GM18867 (cell line): ENCODE data around the gene CYP2D6.
"Not testable (repeated sequence)": the region's sequence is repeated elsewhere in the genome, so short reads cannot be mapped to it uniquely, and the experiment has no call there.

Experiments
- ATAC-seq: cut with Tn5 transposase; IDR thresholded peaks from one replicate; pipeline ENCODE4 v1.9.1; 2021; ENCODE audit warnings: mild to moderate bottlenecking, moderate library complexity; ENCODE audit not compliant: unreplicated experiment

The CYP2D6 gene

DNA sequence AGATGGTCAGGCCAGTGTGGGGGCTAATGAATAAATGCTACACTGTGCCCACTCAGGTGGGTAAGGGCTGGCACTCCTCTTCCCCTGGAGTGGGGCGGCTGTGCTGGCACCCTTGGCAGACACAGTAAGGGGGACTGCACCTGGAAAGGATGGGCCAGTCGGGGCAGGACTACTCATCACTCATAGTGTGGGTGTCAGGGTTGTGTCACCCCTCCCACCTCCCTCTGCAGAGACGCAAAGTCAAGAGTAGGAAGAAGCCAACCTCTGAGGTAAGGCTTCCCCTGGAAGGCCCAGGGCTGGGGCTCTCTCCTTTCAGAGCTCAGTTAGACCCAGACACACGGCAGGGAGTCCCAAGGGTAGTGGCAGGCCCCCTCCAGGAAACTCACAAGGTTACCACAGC lies 5.1 kb upstream of the CYP2D6 start:
- ATAC-seq, result not testable (repeated sequence)

DNA sequence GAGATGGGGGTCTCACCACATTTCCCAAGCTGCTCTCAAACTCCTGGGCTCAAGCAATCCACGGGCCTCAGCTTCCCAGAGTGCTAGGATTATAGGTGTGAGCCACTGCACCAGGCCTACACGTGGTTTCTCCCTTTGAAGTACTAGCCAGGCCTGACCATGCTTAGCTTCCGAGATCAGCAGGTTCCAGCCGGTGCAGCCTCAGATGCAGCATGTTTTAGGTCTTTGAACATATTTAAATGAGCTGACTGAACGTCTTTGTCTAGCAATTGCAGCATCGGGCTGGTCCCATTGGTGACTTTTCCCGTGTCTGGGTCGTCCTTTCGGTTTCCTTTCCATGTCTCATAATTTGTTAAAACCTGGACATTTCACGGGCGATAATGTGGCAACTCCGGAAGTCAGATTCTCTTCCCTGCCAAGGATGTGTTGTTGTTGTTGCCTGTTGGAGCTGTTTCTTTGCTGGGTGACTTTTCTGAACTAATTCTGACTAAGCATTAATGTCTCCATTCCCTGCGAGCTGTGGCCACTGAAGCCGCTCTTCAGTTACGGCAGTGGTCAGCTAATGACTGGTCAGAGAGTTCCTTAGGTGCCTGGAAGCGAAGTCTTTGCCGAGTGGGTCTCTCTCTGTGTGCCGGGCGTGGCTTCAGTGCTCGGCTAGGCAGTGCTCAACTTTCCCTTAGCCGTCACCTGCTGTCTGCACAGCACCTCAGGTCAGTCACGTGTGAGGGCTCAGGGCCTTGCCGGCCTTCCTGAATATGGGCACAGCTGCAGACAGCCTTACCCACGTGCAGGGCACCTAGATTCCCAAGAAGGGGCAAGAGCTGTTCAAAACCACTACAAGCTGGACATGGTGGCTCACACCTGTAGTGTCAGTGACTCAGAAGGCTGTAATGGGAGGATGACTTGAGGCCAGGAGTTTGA lies 3.8 kb upstream of the CYP2D6 start:
- no peak for ATAC-seq

DNA sequence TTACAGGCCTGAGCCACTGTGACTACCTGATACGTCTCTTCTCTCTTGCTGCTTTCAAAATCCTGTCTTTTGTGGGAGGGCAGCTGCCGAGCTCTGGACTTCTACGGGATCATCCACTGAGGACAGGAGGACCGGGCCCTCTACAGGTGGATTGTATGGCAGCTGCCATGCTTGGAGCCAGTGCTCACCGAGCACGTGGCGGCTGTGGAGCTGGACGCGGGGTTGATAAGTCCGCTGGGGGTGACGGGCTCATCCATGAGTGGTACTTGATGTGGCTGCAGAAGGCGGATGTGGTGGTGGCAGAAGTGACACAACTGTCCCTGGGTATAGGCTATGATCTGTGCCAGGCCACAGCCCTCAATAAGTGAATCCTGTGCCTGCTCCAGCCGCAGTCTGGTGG lies 1.8 kb upstream of the CYP2D6 start:
- ATAC-seq, result no peak

DNA sequence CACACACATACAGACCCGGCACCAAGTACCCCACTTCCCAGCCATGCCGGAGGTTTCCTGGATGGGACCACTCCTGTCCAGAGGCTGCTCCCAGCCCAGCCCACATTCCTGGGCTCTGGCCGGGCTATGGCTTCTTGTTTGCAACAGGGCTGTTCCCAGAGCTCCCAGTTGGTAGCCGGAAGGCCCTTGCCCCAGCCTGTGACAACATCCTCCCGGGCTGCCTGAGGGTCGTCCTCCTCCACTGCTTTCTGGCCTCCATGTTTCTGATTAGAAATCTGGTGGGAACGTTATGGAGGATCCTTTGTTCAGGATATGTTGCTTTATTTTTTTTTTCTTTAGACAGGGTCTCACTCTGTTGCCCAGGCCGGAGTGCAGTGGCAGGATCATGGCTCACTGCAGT lies 952 bp upstream of the CYP2D6 start:
- ATAC-seq, result no peak

DNA sequence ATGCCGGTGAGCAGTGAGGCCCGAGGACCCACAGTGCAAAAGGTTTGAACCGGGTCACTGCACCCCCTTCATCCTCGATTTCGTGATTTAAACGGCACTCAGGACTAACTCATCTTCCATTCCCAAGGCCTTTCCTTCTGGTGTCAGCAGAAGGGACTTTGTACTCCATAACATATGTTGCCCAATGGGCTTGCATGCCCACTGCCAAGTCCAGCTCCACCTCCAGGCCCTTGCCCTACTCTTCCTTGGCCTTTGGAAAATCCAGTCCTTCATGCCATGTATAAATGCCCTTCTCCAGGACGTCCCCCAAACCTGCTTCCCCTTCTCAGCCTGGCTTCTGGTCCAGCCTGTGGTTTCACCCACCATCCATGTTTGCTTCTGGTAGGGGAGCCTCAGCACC lies 428 bp downstream of the CYP2D6 start:
- ATAC-seq, result not testable (repeated sequence)

DNA sequence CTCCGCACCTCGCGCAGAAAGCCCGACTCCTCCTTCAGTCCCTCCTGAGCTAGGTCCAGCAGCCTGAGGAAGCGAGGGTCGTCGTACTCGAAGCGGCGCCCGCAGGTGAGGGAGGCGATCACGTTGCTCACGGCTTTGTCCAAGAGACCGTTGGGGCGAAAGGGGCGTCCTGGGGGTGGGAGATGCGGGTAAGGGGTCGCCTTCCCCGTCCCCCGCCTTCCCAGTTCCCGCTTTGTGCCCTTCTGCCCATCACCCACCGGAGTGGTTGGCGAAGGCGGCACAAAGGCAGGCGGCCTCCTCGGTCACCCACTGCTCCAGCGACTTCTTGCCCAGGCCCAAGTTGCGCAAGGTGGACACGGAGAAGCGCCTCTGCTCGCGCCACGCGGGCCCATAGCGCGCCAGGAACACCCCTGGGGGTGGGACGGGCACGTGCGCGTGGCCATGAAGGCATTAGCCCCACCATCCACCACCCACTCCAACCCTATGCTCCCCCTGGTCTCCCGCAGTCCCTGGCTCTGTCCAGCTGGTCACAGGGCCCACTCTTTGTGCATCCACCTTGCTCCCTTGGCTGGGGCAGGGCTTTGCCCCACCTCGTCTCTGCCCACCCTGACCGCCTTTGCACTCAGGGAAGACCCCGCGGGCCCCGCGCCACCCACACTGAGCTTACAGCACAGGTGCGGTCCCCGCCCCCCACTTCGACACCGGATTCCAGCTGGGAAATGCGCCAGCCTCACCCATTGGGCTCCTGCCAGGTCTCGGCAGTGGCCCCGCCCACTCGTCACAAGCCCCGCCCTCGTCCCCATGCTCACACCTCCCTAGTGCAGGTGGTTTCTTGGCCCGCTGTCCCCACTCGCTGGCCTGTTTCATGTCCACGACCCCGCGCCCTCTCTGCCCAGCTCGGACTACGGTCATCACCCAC lies 1.6 kb downstream of the CYP2D6 start:
- not testable (repeated sequence) for ATAC-seq

DNA sequence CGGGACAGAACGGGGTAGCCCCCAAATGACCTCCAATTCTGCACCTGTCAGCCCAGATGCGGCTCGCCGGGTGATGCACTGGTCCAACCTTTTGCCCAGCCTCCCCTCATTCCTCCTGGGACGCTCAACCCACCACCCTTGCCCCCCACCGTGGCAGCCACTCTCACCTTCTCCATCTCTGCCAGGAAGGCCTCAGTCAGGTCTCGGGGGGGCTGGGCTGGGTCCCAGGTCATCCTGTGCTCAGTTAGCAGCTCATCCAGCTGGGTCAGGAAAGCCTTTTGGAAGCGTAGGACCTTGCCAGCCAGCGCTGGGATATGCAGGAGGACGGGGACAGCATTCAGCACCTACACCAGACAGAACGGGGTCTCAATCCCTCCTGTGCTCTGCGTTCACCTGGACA lies 2.6 kb downstream of the CYP2D6 start:
- not testable (repeated sequence) for ATAC-seq

DNA sequence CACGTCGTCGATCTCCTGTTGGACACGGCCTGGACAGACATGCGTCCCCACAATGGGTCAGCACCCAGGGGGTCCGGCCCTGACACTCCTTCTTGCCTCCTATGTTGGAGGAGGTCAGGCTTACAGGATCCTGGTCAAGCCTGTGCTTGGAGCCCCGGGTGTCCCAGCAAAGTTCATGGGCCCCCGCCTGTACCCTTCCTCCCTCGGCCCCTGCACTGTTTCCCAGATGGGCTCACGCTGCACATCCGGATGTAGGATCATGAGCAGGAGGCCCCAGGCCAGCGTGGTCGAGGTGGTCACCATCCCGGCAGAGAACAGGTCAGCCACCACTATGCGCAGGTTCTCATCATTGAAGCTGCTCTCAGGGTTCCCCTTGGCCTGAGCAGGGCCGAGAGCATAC lies 3.0 kb downstream of the CYP2D6 start:
- no peak for ATAC-seq

DNA sequence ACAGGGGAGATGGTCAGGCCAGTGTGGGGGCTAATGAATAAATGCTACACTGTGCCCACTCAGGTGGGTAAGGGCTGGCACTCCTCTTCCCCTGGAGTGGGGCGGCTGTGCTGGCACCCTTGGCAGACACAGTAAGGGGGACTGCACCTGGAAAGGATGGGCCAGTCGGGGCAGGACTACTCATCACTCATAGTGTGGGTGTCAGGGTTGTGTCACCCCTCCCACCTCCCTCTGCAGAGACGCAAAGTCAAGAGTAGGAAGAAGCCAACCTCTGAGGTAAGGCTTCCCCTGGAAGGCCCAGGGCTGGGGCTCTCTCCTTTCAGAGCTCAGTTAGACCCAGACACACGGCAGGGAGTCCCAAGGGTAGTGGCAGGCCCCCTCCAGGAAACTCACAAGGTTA lies 7.1 kb downstream of the CYP2D6 start:
- not testable (repeated sequence) for ATAC-seq

DNA sequence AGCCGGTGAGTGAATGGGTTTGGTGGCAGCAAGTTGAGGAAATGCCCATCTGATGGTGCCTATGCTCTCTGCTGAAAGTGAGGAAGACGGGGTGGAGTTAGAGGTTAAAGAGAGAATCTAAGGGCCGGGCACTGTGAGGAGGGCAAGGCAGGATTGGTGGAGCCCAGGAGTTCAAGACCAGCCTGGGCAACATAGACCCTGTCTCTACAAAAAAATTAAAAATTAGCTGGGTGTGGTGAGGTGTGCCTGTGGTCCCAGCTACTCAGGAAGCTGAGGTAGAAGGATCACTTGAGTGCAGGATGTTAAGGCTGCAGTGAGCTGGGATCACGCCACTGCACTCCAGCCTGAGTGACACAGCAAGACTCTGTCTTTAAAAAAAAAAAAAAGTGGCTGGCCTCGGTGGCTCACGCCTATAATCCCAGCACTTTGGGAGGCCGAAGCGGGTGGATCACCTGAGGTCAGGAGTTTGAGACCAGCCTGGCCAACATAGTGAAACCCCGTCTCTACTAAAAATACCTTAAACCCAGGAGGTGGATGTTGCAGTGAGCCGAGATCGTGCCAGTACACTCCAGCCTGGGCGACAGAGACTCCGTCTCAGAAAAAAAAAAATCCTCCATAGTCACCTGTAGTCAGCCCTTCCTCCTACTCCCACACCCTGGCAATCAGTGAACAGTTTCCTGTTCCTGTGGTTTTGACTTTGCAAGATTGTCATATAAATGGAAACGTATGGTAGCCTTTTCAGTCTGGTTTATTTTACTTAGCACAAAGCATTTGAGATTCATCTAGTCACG lies 10.2 kb downstream of the CYP2D6 start:
- not testable (repeated sequence) for ATAC-seq

DNA sequence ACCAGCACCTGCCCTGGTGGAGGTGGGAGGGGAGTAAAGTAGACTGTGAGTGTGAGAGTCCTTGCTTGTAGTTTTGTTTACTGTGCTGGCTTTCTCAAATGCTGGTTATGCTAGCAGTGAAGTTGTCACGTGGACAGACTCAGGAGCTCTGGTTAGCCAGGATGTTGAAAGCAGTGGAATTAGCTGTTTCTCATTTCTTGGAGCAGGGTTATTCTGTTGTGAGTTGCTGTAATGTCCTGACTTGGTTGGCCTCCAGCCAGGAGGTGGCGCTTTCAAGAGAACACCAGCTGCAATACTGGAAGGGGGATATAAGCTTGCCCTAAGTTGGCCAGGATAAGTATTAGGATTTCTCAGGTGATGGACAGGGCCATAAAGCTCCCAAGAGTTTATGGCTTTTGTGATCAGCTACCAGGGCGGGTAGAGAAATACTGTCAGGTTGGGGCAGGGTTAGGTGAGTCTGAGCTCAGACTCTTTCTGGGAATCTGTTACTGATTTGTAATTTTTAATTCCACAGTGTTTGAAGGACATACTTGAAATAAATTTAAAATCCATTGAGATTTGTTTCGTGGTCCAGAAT lies 13.7 kb downstream of the CYP2D6 start:
- ATAC-seq, result no peak

DNA sequence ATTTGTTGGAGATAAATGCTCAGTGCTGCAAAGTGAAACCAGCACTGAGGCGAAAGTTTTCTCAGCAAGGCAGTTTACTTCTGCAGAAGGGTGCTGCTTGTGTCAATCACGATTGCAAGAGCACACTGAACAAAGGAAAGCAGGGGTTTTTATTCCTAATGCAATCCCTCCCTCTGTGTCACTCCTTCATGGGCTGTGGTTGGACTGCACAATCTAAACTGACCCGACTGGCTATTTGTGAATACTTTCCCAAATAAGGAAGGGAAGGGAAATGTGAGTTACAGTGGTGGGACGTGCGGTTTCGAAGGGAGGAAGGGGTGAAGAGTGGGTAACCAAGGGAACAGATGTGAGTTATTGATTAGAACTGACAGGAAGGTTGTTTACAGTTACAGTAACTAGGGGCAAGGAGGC lies 15.2 kb downstream of the CYP2D6 start:
- ATAC-seq, result not testable (repeated sequence)

DNA sequence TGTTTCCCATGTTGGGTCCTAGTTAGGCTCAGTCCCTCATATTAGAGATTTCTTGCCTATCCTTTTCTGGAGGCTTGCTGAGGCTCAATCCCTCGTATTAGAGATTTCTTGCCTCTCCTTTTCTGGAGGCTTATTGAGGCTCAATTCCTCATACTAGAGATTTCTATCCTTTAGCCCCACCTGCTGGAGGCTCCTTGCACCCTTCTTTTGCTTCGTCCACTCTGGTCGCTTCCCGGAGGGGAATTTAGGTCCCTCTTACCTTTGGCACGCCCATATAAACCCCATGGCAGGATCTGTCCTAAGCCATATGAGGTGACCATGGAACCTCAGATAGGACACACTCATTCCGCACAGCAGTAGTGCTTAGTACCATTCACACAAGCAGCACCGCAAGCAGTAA lies 15.9 kb downstream of the CYP2D6 start:
- no peak for ATAC-seq

DNA sequence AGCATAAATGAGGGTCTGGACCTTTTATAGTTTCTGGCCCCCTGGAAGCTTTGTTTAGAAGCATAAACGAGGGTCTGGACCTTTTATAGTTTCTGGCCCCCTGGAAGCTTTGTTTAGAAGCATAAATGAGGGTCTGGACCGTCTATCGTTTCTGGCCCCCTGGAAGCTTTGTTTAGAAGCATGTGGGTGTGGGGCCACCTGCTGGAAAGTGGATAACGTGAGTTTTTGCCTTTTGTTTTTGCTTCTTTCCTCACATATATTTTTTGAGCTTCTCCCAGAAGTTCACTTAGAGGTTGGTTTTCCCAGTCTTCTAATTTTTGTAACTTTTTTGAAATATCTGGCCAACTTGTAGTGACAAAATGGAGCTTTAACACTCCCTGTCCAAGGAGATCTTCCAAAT lies 17.8 kb downstream of the CYP2D6 start:
- ATAC-seq, result not testable (repeated sequence)

DNA sequence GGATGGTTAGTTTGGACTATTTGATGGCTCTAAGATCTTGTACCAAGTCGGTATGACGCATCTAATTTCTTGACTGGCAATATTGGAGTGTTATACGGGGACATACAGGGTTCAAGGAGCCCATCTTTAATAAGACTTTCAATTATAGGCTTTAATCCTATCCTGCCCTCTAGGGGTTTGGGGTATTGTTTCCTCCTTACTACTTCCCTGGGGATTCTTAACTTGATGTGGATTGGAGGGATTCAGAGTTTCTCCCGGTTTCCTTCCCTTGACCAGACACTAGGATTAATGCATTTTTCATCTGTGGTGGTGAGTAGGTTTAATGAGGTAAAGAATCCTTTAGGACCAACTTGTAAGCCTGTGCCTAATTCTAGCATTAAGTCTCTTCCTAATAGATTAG lies 18.8 kb downstream of the CYP2D6 start:
- ATAC-seq, result no peak

DNA sequence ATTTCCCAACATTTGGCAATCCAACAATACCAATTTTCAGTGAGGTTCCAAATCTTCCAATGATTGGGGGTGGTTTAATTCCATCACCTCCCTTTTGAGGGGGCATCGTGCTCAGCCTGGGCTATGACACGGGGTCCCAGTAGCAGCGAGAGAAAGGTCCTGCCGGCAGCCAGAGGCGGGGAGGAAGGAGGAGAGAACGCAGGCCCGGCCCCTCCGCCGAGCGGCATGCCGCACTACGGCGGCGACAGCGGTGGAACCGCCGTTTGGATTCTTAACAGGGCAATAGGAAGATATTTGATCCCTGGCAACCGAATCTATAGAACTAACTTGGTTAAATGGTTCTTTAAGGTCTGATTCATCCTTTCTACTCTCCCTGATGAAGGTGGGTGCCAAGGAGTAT lies 21.8 kb downstream of the CYP2D6 start:
- no peak for ATAC-seq

DNA sequence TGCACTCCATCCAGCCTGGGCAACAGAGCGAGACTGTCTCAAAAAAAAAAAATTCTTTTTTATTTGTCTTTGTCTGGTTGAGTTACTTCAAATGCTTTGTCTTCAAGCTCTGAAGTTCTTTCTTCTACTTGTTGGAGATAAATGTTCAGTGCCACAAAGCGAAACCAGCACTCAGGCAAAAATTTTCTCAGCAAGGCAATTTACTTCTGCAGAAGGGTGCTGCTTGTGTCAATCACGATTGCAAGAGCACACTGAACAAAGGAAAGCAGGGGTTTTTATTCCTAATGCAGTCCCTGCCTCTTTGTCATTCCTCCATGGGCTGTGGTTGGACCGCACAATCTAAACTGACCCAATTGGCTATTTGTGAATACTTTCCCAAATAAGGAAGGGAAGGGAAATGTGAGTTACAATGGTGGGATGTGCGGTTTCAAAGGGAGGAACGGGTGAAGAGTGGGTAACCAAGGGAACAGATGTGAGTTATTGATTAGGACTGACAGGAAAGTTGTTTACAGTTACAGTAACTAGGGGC lies 26.2 kb downstream of the CYP2D6 start:
- not testable (repeated sequence) for ATAC-seq

DNA sequence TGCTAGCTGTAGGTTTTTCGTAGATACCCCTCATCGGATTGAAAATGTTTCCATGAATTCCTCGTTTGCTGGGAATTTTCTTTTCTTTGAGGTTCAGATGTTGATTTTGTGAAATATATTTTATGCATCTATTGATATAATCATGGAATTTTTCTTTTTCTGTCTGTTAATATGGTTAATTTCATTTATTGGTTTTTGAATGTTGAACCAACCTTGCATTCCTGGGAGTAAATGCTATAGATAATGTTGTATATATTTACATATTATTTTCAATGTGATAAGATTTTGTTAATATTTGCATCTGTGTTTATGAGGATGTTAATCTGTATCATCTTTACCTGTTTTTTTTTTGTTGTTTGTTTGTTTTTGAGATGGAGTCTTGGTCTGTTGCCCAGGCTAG lies 29.4 kb downstream of the CYP2D6 start:
- no peak for ATAC-seq

DNA sequence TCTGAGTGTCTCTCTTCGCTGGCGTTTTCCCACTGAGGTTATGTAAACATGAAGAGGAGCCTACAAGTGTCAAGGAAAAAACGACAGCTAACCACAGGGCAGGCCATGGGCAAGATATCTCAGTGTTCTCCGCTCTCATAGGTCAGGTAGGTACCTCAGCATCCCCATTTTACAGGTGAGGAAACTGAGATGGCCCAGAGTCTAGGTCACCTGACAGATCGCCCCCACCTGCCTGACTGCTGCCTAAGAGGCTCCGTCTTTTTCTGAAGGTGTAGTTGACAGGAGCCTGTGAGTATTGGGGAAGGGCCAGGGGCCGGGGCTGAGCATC lies 39.2 kb downstream of the CYP2D6 start:
- ATAC-seq, result no peak
